Stimulated activated CD4-positive, alpha-beta T cell treated with anti-CD3 and anti-CD28 coated beads, TNF-alpha, amount 100 ng/mL, for 1 hour (primary cell): ENCODE data around the gene NR2E1.

Experiments
- DNase-seq, 3 donors: peaks; one replicate each; pipeline ENCODE4 v3.0.0-alpha.2; 2020; ENCODE audit warnings: low read depth in 3 of 3, low spot score in 1 of 3

NR2E1 gene

GRCh38 chr6:108171291-108171917, 5.6 kb downstream of the NR2E1 start:
- DNase-seq, result no peak

DNA sequence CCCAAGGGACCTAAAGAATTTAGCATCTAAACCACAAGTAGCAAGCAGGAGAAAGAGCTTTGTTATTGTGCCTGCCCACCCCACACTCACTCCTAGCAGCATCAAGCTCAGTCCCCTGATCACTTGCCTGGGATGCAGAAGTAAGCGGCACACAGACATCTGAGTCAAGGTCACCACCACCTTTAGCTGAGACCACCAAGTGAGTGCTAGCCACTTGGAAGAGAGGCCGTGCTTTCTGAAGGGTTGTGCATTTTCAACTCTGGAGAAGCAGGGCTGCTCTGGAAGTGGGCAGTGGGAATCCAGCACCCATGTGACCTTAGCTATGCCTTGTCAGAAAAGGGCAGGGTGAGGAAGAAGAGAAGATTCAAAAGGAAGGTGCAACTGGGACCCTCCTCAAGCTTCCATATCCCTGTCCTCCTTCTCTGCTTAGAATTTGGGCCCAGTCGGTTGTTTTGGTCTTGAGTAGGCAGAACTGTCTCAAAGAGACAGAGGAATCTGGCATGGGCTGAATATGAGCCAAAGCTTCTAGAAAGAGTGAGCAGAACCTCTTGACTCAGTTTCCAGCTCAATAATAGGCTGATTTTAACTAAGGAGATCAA, 6.2 kb downstream of the NR2E1 start:
- no peak for DNase-seq

DNA sequence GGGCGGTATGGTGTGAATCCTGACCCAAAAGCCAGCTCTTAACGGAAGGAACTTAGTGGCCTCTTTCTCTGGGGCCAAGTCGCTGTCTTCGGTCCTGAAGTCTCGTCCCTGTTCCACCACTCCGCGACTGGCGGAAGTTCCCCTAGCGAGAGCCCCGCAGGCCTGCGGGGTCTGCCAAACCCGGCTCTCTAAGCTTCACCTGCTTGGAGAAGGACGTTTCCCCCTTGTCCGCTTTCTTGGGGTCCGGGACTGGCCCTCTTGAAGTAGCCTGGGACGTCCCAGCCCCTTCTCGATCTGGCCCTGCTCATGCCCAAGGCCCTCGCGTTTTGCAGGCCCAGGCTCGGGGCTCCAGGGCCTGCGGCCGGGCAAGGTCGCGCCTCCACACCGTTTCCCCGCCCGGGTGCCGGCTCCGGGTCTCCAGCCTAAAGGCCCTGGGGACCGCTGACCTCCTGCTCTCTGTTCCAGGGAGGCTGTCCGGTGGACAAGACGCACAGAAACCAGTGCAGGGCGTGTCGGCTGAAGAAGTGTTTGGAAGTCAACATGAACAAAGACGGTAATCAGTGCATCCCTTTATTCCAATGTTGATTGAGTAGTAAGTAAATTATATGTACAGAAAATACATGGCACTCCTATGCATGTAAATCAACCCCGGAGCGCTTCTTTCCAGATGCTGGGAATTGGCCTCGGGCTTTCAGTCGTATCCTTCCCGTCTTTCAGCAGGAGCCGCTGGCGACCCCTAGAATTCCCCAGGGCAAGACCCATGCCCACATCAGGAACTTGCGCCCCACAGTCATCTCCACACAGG, 8.8 kb downstream of the NR2E1 start:
- DNase-seq, result no peak

- no peak for DNase-seq
Measured at GRCh38 chr6:108175176-108175591, 9.4 kb downstream of the NR2E1 start.

DNA sequence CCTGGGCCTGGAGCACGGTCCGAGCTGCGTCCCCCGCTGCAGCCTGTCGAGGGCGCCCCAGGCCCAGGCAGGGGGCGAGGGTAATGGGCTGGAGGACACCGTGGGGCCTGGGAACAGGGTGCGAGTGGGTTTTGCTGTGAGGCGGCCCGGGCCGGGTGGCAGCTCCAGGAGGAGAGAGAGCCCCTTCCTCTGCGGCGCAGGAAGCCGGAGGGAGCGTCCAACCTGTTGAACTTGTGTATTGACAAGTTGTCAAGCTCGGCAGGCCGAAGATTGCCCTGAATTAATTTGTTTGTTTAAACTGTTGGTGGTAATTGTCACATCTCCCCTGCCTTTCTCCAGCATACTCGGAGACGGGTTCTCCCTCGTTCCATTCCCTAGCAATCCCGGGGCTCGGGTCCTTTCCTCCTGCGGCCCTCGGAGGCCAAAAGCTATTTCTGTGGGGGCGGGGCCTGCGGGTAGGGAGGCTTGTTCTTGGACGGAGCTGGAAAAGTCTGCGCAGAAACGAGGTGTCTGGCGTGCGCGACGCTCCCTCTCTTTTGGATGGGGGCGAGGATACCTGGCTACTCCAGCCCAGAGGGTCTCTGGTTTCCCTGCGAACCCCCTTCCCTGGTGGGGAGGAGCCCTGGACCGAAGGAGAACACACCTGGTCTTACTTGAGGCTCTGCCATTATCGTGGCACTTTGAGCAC, 9.9 kb downstream of the NR2E1 start:
- no peak for DNase-seq

GRCh38 chr6:108176281-108177089, 10.7 kb downstream of the NR2E1 start:
- no peak for DNase-seq

DNA sequence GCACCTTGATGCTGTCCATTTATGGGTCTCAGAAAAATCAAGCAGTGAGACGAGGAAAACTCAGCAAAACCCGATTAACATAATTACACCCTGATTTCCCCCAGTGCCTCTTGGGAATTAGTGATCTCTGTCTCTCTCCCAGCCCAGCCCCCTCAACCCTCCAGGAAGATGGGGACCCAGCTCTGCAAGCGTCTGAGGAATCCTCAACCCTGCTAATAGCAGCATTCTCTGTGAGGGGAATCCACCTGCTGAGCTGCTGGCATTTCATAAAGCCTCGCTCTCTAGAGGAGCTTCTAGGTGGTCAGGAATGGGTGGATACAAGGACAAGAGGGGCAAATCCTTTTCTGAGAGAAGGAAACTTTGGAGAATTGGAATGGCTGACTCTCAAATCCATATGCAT, 13.9 kb downstream of the NR2E1 start:
- no peak for DNase-seq

DNA sequence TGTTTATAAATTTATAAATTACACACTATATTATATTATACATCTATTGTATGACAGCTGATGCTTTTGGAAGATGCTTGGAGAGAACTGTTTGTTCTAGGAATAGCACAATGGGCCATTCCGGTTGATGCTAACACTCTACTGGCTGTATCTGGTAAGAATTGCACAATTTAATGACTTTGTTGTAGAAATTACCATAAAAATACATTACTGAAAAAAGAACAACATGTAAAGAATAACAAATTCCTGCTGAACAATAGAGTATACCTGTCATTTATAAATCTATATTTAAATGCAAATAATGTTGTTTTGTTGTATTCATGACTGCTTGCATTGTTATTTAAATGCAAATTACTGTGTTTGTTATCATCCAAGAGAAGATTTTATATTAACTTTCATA, 14.4 kb downstream of the NR2E1 start:
- no peak for DNase-seq

DNA sequence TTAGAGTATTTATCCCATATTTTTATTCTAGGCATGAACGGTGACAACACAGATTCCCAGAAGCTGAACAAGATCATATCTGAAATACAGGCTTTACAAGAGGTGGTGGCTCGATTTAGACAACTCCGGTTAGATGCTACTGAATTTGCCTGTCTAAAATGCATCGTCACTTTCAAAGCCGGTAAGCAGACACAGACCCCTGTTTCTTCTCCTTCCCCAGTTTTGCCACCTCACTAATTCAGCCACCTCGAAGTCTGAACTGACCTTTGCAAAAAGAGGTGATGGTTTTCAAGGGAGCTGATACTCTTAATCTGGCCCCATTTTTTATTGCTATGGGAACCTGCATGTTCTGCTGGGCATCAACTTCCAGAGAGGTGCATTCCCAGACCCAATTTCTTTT, 15.0 kb downstream of the NR2E1 start:
- DNase-seq, result no peak

- no peak for DNase-seq
Measured at GRCh38 chr6:108186226-108186625, 20.4 kb downstream of the NR2E1 start.

GRCh38 chr6:108187519-108187918, 21.7 kb downstream of the NR2E1 start:
- no peak for DNase-seq

GRCh38 chr6:108193131-108193530, 27.3 kb downstream of the NR2E1 start:
- DNase-seq, result no peak

GRCh38 chr6:108193835-108194234, 28.0 kb downstream of the NR2E1 start:
- no peak for DNase-seq

GRCh38 chr6:108194503-108194902, 28.7 kb downstream of the NR2E1 start:
- DNase-seq, result no peak

DNA sequence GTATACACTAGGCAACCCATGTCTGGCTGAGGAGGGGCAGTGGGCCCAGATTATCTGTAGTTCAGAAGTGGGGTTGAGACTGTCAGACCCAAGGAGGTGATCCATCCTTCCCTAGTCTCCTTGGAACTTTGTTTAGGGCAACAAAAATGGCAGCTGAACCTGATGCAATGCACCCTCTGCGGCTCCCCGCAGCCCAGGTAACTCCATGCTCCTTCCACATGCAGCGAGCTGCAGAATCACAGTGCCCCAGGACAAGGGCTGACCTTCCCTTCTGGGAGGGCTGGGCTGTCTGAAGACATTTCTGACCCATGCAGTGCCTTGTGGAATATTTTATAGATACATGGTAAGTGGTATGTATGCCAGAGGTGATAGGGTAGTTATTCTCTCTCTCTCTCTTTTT, 29.4 kb downstream of the NR2E1 start:
- DNase-seq, result no peak

GRCh38 chr6:108198761-108199498, 33.1 kb downstream of the NR2E1 start:
- DNase-seq, result no peak

DNA sequence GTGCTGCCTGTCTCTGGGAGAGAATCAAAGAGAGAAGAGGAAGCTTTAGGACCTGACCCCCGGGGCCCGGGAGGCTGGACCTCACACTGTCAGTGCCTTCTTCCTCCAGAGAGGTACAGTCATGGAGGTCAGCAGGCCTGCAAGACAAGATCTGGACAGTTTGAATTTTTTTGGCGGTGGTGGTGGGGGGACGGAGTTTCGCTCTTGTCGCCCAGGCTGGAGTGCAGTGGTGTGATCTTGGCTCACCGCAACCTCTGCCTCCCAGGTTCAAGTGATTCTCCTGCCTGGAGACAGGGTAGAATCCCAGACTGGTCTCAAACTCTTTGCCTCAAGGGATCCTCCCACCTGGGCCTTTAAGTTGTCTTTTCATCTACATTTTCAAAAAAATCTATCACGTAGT, 34.4 kb downstream of the NR2E1 start:
- no peak for DNase-seq

- no peak for DNase-seq
Measured at GRCh38 chr6:108200631-108201030, 34.8 kb downstream of the NR2E1 start.

DNA sequence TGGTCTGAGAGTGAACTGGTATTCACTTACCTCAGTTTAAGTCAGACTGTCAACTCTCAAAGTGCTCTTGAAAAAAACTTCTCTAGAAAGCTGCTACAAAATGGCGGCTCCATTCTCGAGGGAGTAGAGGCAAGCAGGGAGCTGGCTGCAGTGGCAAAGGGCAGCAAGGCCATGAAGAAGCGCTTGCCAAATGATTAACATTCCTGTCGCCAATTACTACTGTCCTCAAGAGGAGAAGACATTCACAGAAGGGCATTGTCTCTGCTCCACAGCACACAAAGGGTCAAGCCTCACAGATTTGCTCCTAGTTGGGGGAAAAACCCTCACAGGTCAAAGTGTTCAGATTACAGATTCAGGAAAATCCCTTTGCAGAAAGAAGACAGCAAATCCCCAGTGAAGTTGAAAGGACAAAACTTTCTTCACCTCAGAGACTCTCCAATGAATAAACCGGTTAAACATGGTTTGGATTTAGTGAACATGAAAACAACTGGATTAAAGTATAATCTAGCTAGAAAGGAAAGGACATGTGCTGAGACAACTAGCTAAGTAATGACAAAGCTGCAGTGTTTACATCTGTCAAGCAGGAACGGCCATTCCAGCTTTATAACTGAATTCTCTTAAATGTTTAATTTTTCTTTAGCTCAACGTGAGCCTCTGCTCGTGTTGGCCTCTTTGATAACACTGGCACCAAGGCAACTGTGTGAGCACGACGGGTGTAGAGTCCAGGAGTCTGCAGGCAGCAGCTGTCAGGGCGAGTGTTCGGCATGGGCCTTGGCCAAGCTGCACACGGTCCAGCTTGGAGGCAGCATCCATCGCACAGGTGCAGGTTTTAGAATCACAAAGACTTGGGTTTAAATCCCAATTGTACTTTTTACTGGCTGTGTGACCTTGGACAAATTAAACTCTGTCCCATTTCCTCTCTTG, 37.6 kb downstream of the NR2E1 start:
- DNase-seq, result no peak
